ELR (cell line): ENCODE measurements around the gene NOD2.
A peak's percentile ranks its signal among the peaks of the same experiment; 100 is the strongest.

Source experiments
- DNase-seq: peaks from one replicate; pipeline ENCODE4 v3.0.0-alpha.2; 2015; ENCODE audit warnings: low read depth

The NOD2 gene

DNA sequence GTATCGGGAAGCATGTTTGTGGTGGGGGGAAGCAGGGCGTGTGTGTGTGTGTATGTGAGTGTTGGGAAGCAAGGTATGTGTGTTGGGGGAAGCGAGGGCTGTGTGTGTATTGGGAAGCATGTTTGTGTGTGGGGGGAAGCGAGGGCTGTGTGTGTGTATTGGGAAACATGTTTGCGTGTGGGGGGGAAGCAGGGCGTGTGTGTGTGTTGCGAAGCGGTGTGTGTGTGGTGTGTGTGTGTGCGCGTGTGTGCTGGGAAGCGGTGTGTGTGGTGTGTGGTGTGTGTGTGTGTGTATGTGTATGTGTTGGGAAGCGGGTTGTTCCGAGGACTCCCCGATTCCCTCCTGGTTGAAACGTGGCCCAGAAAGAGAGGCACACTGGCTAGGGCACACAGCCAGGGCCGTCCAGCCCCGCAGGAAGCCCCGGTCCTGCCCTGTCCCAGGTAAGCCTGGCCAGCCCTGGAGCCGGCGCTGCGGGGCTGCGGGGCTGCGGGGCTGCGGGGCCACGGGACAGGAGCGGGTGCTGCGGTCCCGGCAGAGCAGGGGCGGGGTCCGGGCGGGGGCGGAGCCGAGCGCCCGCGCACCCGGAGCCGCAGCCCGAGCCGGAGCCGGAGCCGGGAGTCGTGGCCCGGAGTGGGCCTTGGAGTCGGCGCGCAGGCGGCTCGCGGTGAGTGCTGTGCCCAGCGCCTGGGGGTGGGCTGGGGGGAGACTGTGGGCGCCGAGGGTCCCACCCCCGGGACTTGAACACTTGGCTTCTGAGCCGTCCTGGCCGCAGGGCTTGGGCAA lies at the start of gene NOD2:
Gene NOD2, plus strand, starts transcription at position 608 of the 783 bp plus-strand sequence. CDS start 5,890 bp downstream, outside the sequence.
- peak; percentile 26 for DNase-seq

DNA sequence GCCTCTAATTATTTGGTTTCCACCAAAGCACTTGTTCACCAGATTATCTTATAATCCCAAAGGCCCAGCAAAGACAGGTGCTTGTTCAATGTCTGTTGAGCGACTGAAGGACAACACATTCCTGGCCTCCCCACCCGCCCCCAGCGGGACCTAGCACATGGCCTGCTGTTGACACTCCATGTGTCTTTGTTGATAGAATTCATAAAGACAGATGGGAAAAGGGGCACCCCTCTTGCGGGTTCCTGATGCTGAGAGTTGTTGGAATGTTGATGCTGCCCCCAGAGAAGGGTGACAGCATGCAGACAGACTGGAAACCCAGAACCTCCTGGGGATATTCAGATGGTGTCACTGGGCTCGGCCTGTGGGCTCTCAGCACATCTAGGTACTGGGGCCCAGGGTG lies 49.2 kb upstream of the NOD2 start:
- DNase-seq = no peak

DNA sequence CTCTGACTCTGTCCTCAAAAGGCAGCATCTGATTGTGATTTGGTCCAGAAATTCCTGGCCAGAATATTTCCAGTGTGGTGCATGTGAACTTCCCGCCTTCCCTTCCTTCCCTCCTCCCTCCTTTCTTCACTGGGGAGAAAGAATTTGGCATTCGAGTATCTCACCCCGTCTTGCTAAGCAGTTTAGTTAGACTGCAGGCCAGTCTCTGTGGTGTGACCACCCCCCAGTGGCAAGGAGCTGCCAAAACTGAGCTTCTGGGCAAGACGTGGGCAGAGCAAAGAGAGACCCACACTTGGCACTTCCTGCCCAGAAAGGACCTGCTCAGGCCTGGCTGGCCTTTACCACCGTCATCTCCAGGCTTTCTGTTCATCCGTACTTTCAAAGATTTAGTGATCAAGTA lies 48.7 kb upstream of the NOD2 start:
- DNase-seq = peak; percentile 37

DNA sequence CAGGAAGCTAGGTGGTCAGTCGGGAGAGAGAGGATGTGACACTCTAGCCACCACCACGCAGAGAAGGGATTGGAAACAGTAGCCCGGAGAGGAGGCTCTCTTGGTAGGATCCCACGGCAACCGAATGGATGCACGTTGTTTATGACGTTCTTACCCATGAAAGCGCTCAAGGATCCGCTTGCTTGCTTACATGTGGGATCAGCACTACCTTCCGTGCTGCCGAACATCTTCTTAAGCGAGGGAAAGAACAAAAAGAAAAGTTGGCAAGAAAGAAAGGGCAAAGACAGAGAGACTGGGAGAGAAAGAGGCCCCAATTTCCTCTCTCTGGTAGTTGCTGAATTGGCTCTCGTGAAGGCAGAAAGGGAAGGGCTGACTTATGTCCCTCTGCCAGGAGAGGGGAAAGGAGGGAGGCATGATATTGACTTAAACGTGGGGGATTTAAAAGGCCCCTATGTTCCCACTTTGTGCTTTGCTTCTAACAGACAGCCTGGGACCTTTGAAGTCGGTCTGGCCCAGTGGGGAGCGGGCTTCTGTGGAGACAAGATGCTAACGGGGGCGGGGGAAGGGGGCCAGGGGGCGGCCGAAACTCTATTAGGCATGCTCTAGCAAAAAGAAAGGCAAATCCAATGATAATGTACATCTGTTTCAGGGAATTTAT lies 47.7 kb upstream of the NOD2 start:
- DNase-seq = no peak

DNA sequence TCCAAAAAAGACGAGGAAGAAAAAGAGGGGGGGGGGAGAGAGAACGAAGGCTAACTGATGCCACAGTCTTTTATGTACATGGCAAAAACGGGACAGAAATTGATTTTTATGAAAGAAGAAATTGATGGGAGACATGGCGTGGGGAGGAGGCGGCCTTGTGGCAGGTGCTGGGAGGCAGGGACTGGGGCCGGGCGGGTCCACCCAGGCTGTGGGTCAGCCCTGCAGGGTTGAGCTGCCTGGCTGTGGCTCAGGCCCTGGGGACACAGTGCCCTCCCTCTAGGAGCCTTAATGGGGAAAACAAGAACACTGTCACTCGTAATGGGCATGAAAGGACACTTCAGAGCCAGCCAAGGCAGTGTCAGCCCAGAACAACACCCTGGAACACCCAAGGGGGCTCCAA lies 47.1 kb upstream of the NOD2 start:
- DNase-seq = no peak

DNA sequence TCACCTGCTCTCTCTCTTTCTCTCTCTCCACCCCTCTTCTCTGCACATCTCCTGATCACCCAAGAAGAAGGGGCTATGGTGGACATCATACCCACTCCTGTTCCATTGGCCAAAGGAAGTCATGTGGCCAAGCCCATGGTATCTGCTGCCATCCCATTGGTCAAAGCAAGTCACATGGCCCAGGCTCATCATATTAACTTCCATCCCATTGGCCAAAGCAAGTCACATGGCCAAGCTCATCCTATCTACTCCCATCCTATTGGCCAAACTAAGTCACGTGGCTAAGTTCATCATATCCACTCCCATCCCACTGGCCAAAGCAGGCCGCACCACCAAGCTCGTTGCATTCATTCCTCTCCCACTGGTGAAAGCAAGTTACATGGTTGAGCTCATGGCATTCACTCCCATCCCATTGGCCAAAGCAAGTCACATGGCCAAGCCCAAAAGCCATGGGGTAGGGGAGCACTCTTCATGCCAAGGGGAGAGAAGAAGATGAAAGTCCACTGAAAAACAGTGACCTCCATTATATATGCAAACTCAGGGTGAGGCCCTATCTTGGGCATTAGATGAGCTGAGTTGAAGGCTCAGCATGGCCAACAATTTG lies 41.5 kb upstream of the NOD2 start:
- DNase-seq = no peak

DNA sequence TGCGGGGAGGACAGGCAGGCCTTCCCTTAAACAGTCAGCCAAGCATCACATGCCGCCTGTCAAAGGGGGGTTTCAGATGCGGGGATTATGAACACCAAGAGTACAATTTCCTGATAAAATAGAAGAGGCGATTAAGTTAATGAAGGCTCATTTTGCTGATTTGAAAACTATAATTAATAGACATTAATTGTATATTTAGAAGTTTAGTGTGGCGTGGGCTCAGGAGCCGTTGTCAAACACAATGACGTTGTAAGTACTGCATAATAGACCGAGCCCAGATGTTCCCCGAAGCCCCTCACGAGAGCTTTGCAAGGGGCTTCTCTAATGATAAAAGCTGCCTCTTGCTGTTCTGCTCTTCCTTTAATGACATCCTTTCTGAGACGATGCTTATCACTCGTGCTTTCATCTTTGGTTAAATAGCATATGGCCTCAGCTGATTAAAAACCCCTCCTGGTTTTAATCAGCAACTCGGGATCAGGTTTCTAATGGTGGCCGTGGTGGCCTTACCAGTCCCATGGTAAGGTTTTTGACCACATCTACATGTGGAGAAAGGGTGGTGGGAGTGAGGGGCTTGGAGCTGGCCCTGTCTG lies 40.5 kb upstream of the NOD2 start:
- DNase-seq = no peak

DNA sequence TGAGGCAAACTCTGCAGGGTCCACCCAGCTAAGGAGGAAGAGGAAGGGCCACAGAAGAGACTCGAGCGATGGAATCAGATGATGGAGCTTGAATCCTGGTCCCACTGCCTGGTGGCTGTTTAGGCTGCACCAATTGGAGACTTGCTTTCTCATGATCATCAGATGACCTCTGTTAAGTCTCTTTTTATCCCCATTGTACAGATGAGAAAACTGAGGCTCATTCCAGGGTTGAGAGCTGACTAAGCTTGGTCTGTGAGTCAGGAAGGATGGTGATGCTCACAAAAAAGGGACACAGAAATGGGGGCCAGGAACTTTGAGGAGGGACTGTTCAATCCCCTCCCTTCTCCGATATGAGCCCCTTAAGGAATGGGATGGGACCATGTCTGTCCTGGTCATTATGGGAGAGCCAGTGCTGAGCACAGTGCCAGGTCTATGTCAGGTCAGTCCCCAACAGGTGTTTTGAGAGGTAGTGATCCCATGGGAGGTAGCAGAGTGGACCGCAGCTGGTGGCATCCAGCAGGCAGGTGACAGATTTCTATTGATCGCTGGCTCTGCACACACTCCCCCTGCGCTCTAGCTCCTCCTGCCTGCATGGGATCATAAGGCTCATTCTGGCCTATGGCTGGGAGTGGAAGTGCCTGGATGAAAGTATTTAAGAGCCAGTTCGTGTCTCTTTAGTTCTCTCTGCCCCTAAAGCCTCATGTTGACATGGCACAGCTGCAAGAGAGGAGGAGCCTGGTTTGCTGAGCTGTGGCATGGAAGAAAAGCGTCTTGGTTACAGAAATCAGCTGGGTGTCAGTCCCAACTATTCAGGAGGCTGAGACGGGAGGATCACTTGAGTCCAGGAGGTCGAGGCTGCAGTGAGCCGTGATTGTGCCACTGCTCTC lies 39.5 kb upstream of the NOD2 start:
- no peak for DNase-seq

DNA sequence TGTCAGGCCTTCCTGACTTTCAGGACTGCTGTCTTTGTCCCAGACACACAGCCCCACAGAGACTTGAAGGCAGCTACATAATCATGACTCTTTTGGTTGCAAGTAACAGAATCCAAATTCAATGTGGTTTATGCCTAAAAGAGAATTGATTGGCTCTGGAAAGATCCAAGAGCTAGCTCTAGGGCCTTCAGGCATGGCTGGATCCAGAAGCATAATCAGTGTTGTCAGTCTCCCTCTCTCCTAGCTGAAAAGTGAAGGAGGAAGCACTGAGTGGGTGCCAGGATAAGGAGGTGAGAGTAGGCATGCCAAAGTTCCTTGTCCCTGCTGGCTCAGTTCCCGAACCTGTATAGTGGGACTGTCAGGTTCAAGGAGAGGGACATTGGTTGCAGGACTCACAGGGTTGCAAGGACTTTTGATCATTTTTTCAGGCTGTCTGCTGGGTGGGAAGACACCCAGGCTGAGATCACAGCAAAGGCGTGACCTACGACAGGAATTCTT lies 37.8 kb upstream of the NOD2 start:
- DNase-seq = no peak

DNA sequence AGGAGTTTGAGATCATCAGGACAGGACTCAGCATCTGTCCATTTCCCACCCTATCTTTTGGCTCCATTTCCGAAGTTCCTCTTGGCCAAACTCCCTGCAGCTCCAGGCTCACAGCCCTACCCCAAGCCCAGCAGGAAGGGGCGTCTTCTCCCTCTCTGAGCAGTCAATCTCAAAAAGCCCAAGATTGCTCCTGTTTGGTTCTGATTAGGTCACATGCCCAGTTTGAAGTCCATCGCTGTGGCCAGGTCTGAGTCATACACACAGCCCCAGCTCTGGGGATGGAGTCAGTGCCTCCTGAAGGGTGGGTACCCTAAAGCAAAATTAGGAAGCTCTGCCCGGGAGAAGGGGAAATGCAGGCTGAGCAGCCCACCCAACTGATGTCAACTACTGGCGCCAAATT lies 36.2 kb upstream of the NOD2 start:
- DNase-seq = peak; percentile 19

DNA sequence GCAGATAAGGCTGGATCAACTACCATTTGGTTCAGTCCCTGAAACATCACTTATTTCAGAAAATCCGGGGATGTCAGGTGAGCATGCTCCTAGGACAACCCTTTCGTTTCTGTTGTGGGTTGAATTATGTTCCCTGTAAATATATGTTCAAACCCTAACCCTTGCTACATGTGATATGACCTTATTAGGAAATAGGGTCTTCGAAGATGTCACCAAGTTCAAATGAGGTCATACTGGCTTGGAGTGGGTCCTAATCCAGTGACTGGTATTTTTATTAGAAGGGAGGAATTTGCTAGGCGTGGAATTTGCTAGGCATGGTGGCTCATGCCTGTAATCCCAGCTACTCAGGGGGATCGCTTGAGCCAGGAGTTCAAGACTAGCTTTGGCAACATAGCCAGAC lies 33.6 kb upstream of the NOD2 start:
- no peak for DNase-seq

DNA sequence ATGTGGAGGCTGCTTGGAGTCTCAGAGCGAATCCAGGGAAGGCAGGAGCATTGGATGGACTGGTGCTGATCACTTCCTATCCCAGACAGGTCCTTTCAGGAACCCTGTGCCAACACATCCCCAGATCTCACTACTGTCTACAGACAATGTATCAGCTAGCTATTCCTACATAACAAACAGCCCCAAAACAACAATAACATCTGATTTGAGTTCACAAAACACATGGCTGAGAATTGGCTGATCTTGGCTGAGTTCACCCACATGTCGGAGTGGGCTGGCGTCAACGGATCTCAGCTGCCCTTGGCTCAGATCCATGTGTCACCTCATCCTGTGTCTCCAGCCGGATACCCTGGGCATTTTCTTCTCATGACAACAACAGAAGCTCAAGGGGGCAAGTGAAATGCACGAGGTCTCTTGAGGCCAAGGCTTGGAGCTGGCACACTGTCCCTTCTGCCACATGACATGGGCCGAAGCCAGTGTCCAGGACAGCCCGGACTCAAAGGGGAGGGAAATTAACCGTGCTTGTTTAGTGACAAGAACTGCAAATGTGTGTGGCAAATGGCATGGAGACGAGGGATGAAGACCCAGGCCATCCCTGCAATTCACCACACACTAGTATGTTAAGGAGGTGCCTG lies 31.0 kb upstream of the NOD2 start:
- DNase-seq = no peak

DNA sequence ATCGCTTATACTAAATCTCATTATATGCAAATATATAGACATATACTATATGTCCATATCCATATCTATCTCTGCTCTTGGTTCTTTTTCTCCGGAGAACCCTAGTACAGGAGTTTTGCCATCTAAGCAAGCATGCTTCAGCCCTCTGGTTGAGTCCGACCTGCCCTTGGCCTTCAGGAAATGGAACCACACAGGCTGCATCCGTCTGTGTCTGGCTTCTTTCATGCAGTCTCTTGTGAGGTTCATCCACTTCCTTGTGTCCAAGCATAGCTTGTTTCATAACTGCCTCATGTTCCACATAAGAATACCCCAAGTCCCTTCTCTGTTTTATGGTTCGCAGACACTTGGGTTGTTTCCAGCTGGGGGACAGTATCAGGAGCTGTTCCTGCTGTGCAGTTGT lies 29.1 kb upstream of the NOD2 start:
- DNase-seq = no peak

DNA sequence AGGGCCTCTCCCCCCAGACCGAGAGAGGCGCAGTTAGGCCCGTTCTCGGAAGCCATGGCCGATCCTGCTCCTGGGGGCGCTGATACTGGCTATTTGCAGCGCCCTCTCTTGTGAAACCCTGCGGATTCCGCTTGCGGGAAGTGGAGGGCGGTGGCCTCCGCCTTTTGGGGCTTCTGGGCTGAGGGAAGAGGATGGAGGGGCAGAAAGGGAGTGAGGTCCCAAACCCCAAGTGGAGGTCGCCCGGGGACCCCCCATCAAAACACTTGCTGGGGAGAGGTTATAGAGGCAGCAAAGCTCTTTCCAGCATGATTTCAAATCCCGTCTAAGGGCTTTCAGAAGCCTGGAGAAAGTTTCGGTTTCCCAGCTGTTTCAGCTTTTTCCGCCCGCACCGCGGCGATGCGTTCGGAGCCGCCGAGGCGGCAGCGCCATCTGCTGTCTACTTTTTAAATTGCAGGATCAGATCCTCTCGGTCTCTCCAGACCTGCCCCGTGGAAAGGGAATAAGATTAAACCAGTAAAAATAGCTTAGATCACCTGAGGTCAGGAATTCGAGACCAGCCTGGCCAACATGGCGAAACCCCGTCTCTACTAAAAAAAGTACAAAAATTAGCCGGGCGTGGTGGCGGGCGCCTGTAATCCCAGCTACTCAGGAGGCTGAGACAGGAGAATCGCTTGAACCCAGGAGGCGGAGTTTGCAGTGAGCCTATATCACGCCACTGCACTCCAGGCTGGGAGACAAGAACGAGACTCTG lies 28.1 kb upstream of the NOD2 start:
- peak; percentile 81 for DNase-seq

DNA sequence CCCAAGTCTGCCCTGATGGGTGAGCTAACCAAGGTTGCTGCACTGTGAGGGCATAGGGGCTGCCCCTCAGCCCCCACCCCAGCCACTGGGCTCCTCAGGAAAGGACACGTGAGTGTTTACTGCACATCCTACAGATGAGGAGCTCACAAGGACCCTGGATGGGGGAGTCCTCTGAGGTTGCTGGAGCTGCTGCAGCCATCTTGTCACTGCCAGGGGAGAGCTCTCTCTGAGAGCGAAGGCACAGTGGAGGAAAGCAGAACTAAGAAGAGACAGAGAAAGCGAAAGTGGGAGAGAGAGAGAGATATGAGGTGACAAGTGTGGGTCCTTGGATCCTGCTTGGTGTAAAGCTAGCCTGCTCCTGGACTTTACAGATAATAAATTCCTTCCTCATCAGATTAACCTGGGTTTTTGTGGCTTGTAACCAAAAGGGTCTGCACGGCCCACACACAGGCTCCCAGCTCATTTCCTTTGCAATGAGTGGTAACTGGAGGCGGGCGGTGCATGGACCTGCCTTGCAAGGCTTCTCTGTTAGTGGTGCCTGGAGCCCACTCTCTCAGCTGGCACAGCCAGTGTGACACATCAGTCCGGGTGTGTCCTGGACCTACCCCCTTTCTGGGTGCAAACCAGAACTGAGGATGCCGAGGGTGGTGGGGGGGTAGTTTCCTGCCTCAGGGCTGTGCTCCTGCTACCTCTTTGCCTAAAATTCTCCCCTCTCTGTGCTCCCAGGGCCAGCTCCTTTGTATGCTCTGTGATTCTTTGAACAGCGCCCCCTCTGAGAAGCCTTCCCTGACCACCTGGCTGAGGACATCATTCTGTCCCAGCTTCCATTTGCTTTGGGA lies 26.5 kb upstream of the NOD2 start:
- no peak for DNase-seq

DNA sequence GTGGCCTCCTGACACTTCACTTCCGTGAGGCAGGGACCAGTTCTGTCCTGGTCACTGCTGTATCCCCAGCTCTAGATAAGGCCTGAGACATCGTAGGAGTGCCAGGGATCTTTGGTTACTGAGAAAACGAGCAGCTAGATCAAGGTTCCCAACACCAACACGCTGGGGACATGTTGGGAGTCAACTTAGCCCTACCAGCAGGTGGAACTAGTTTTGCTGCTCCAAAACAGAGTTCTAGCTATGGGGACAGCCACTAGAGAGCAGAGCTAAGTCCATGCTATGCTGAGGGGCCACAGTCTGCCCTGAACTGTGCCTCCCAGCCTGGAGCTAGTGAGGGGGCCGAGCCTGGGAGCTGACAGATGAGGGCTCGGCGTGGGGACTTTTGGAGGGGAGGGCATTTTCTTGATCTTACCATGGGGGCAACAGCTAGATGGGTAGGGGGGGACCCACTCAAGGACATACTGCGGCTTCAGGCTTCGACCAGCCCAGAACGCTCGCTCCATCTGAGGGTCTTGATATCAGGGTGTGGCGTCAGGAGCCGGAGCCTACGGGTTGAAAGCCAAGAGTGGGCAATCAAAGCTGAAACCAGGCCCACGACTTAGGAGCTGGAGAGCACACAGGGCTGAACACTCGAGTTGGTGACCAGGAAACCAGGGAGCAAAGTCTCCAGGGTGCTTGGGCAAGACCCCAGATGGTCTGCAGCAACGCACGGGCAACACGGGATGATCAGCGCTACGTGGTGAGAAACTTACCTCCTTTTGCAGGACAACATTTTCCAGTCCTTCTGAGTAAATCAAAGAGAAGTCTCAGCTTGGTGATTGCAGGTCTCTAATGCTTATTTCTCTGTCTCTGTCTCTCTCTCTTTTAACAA lies 25.7 kb upstream of the NOD2 start:
- DNase-seq = no peak

DNA sequence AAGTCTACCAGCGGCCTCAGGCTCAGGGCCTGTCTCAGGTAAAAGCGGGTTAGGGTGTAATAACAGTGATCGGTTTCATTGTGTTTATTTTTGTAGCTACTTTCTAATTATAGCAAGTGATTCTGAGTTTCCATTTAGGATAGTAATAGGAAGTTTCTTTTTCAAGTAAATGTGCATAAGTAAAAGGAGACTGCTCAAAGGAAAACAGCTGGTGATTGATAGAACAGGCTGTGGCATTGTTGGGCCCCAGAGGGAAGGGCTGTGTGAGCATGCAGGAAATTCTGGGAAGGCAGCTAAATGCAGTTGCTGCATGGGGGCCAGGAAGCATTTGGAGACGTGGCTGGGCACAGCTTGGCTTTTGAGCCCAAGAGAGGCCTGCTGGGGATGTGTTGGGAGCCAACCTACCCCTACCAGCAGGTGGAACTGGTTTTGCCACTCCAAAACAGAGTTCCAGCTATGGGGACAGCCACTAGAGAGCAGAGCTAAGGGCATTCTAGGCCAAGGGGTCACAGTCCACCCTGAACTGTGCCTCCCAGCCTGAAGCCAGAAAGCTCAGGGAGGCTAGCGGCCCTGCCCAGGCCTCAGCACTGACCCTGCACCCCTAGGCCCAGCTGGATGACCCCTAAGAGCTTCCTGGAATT lies 24.9 kb upstream of the NOD2 start:
- no peak for DNase-seq

DNA sequence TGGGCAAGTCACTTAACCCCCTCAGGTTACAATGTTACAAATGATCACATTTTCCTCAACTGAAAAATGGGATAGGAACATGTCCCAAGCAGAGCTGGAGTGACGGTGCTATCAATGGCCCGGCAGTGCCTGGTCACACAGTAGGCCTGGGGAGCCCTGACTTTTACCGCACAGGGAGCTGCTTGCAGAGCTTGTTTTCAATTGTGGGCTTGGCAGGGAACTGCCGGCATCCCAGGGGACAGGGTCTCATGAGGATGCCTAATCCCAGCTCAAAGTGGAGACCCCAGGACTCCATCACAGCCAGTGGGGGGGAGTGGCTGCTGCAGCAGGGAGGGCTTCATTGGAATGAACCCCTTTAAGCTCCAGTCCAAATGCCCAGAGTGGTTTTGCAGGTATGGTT lies 23.7 kb upstream of the NOD2 start:
- DNase-seq = no peak
